GM12878 (cell line): ENCODE results near the gene AMTN. TPM values are rescaled to one million over a fixed set of nuclear protein-coding genes. Genes with fewer than 3 reads are reported as not detected.

Experiments
- ATAC-seq: fragments of 200-7000 bp; cut with Tn5 transposase; 3 replicates; pipeline ENCODE4 v1.9.1; 2020; ENCODE audit warnings: mild to moderate bottlenecking, moderate library complexity
- BruUV-seq: library from RNA; stranded (reverse); fragments of 400-500 nt; replicated peaks from 2 replicates; lab custom pipeline; 2021; lab: Mats Ljungman, UMichigan
- CTCF ChIA-PET: fragments of 300-600 bp; sonication (Branson Sonifier 250); formaldehyde crosslinking; extraction: SDS; loops from one replicate; lab custom pipeline; 2021; ENCODE audit warnings: inconsistent platforms; lab: Yijun Ruan, JAX
- POLR2A ChIA-PET: fragments of 350-600 bp; formaldehyde crosslinking; extraction: SDS; loops from one replicate; lab custom pipeline; 2021; ENCODE audit warnings: inconsistent platforms; lab: Charles Lee
- RAD21 ChIA-PET: fragments of 300-600 bp; sonication (Branson Sonifier 250); formaldehyde crosslinking; loops from one replicate; lab custom pipeline; 2023; ENCODE audit warnings: antibody characterized with exemption; ENCODE audit not compliant: unreplicated experiment; lab: Charles Lee
- SMC1A ChIA-PET: fragments of 300-600 bp; sonication (Branson Sonifier 250); formaldehyde crosslinking; loops from one replicate; lab custom pipeline; 2023; ENCODE audit not compliant: unreplicated experiment, uncharacterized antibody; lab: Charles Lee
- DNase-seq: peaks from one replicate; pipeline ENCODE4 v3.0.0-alpha.2; 2011; ENCODE audit warnings: low read depth, low spot score
- FAIRE-seq: peaks from 3 replicates; lab custom pipeline; 2011; peaks lifted over from hg19 to GRCh38; lab: Jason Lieb, UNC
- H2AFZ ChIP-seq: 2 replicates; pipeline ENCODE4 v1.6.0; 2011; ENCODE audit warnings: low read depth, low read length, control low read depth; ENCODE audit not compliant: control insufficient read depth
- H3K27ac ChIP-seq: 2 replicates; pipeline ENCODE4 v1.5.1; 2011; ENCODE audit warnings: control low read depth; ENCODE audit not compliant: control insufficient read depth, insufficient read depth
- H3K27me3 ChIP-seq, 2 experiments: replicated peaks in 1 of 2; 2 replicates each; pipeline versions ENCODE4 v1.6.0 to v1.6.1; 2011; ENCODE audit warnings: low read length in 1 of 2; ENCODE audit not compliant: control insufficient read depth in 2 of 2, insufficient read depth in 2 of 2
- H3K36me3 ChIP-seq, 2 experiments: 2 replicates each; pipeline ENCODE4 v1.5.1; 2011; ENCODE audit warnings: low read length in 1 of 2; ENCODE audit not compliant: control insufficient read depth in 2 of 2, insufficient read depth in 2 of 2
- H3K4me1 ChIP-seq: 2 replicates; pipeline ENCODE4 v1.6.1; 2011; ENCODE audit warnings: mild to moderate bottlenecking, low read length, moderate library complexity, mixed read lengths; ENCODE audit not compliant: control insufficient read depth, insufficient read depth
- H3K4me2 ChIP-seq: 2 replicates; pipeline ENCODE4 v1.6.0; 2011; ENCODE audit warnings: control low read depth; ENCODE audit not compliant: control insufficient read depth, insufficient read depth
- H3K4me3 ChIP-seq: fragments of 200-600 bp; sonication (generic); 2 replicates; pipeline ENCODE4 v1.5.1; 2016
- H3K79me2 ChIP-seq: 2 replicates; pipeline ENCODE4 v1.6.0; 2011; ENCODE audit warnings: low read length; ENCODE audit not compliant: control insufficient read depth, insufficient read depth
- H3K9ac ChIP-seq: 2 replicates; pipeline ENCODE4 v1.8.0; 2011; ENCODE audit warnings: low read length, control low read depth, mixed read lengths; ENCODE audit not compliant: control insufficient read depth, insufficient read depth
- H3K9me3 ChIP-seq: replicated peaks from 3 replicates; pipeline ENCODE4 v1.5.1; 2011; ENCODE audit warnings: mild to moderate bottlenecking, low read length; ENCODE audit not compliant: control insufficient read depth, insufficient read depth
- H4K20me1 ChIP-seq: 2 replicates; pipeline ENCODE4 v1.6.0; 2011; ENCODE audit not compliant: control insufficient read depth, insufficient read depth
- ASH2L ChIP-seq: fragments of 300-600, 200-600 bp; sonication (generic); IDR thresholded peaks from 2 replicates; pipeline ENCODE4 v1.6.1; 2017; ENCODE audit warnings: low read depth, mild to moderate bottlenecking, borderline replicate concordance
- ATF3 ChIP-seq: IDR thresholded peaks from 2 replicates; pipeline ENCODE4 v1.6.1; 2011; ENCODE audit warnings: low read depth, mild to moderate bottlenecking, low read length, moderate library complexity, borderline replicate concordance; ENCODE audit errors: extremely low read depth
- ATF7 ChIP-seq: fragments of 450-650 bp; IDR thresholded peaks from 2 replicates; pipeline ENCODE4 v1.6.1; 2016; ENCODE audit warnings: low read depth, mild to moderate bottlenecking
- CBFB ChIP-seq: IDR thresholded peaks from 2 replicates; pipeline ENCODE4 v1.6.1; 2016; ENCODE audit warnings: antibody characterized with exemption, low read depth
- CREB1 ChIP-seq: IDR thresholded peaks from 2 replicates; pipeline ENCODE4 v1.6.1; 2012; ENCODE audit warnings: low read depth, mild to moderate bottlenecking, inconsistent platforms
- ESRRA ChIP-seq: IDR thresholded peaks from 2 replicates; pipeline ENCODE4 v1.6.1; 2012; ENCODE audit warnings: mild to moderate bottlenecking, low read length, improper control_type of control experiment
- FOS ChIP-seq: IDR thresholded peaks from 3 replicates; pipeline ENCODE4 v1.6.1; 2011; ENCODE audit warnings: borderline replicate concordance; ENCODE audit not compliant: insufficient read length; ENCODE audit errors: extremely low read depth
- JUNB ChIP-seq: IDR thresholded peaks from 2 replicates; pipeline ENCODE4 v1.6.1; 2016; ENCODE audit warnings: antibody characterized with exemption, mild to moderate bottlenecking
- NFYB ChIP-seq: IDR thresholded peaks from 2 replicates; pipeline ENCODE4 v1.6.1; 2011; ENCODE audit warnings: low read depth, mild to moderate bottlenecking, low read length, improper control_type of control experiment, moderate library complexity; ENCODE audit not compliant: insufficient read depth
- PBX3 ChIP-seq: IDR thresholded peaks from 2 replicates; pipeline ENCODE4 v1.6.1; 2011; ENCODE audit warnings: mild to moderate bottlenecking, low read depth, low read length, moderate library complexity; ENCODE audit not compliant: insufficient replicate concordance
- SIX5 ChIP-seq: IDR thresholded peaks from 2 replicates; pipeline ENCODE4 v1.6.1; 2011; ENCODE audit warnings: mild to moderate bottlenecking, low read depth, low read length, moderate library complexity; ENCODE audit not compliant: severe bottlenecking
- SP1 ChIP-seq: IDR thresholded peaks from one replicate; pipeline ENCODE4 v1.6.1; 2011; ENCODE audit warnings: low read depth, low read length
- SUPT20H ChIP-seq: IDR thresholded peaks from 2 replicates; pipeline ENCODE4 v1.6.1; 2011; ENCODE audit warnings: low read depth, mild to moderate bottlenecking, low read length, moderate library complexity, borderline replicate concordance; ENCODE audit not compliant: control insufficient read depth
- TCF3 ChIP-seq: IDR thresholded peaks from 2 replicates; pipeline ENCODE4 v1.6.1; 2012; ENCODE audit warnings: low read depth, mild to moderate bottlenecking, low read length, borderline replicate concordance; ENCODE audit not compliant: insufficient read depth
- USF1 ChIP-seq: IDR thresholded peaks from 2 replicates; pipeline ENCODE4 v1.6.1; 2011; ENCODE audit warnings: borderline replicate concordance, low read depth, mild to moderate bottlenecking, moderate library complexity, mixed read lengths, low read length; ENCODE audit not compliant: insufficient read depth; ENCODE audit errors: extremely low read length
- USF2 ChIP-seq: IDR thresholded peaks from 2 replicates; pipeline ENCODE4 v1.6.1; 2011; ENCODE audit warnings: low read depth, low read length, improper control_type of control experiment, borderline replicate concordance
- WRNIP1 ChIP-seq: IDR thresholded peaks from 2 replicates; pipeline ENCODE4 v1.6.1; 2011; ENCODE audit warnings: low read depth, low read length, improper control_type of control experiment, borderline replicate concordance
- ZBTB33 ChIP-seq: fragments of 450-650 bp; IDR thresholded peaks from 2 replicates; pipeline ENCODE4 v1.6.1; 2017; ENCODE audit warnings: mild to moderate bottlenecking
- ZNF274 ChIP-seq: IDR thresholded peaks from one replicate; pipeline ENCODE4 v1.8.0; 2011; ENCODE audit not compliant: insufficient read length, insufficient read depth
- WGBS: methylation state at CpG from one replicate; pipeline ENCODE4 v1.1.6; 2016; ENCODE audit warnings: low lambda C conversion rate; ENCODE audit not compliant: insufficient replicate concordance, insufficient coverage; ENCODE audit errors: missing lambda C conversion rate; 5-methylcytosine and 5-hydroxymethylcytosine counted together
- in situ Hi-C: fragments of 300-500 bp; cut with MboI; formaldehyde crosslinking; loops from 9 replicates; pipeline ENCODE4 v1.14.3; 2018; ENCODE audit warnings: mixed read lengths
- intact Hi-C: fragments of 100-400 bp; cut with micrococcal nuclease; formaldehyde crosslinking; loops from one replicate; pipeline ENCODE4 v1.14.2; 2022; ENCODE audit not compliant: unreplicated experiment
- polyA plus RNA-seq, 11 experiments: library from polyadenylated mRNA; depleted of rRNA in 4 of 11; unstranded in 6 of 11; stranded (reverse) in 5 of 11; fragments of >200 nt; fragmentation: Nextera tagmentation in 4 of 11; fragmentation: Illumina TruSeq in 1 of 11; extraction: Ambion mirVana in 4 of 11; extraction: Trizol in 1 of 11; gene quantifications; 1 replicate in 1 of 11; 2 replicates in 10 of 11; pipeline versions ENCODE4 v1.2.1 to v1.2.3, GENCODE V29; 2011 to 2016; ENCODE audit warnings: inconsistent platforms in 2 of 11, missing spikeins in 2 of 11, low read depth in 1 of 11
- total RNA-seq, 4 experiments: library from RNA; depleted of rRNA in 3 of 4; stranded (reverse); fragments of >200 nt in 3 of 4; fragmentation: Illumina TruSeq in 1 of 4; extraction: Trizol in 1 of 4; gene quantifications; 2 replicates each; pipeline versions ENCODE4 v1.2.1 to v1.2.3, GENCODE V29; 2013 to 2021

AMTN gene
- total and polyA plus RNA-seq, 10 of the 15 experiments (the other 5 are each of a cell fraction or from before 2014, with no cell fraction given) = not detected

GRCh38 chr4:70522626-70523025, 4.3 kb downstream of the AMTN start:
- DNase-seq = no peak

More at GRCh38 chr4:70522626-70523025, 4.3 kb downstream of the AMTN start:
- H2AFZ ChIP-seq = no peak overlapping the region
- H4K20me1 ChIP-seq = no peaks in the 10 kb centered on the region
- intact Hi-C loops (no loop called here), in situ Hi-C loops (loop anchor here (25.0 kb wide), 1 partner anchor 835 kb away; no protein-coding TSS in a partner anchor)
- 43% methylated on average over 7 of the region's 7 CpGs for WGBS
- no peak overlapping the region for H3K4me2 ChIP-seq
- no peaks in the 10 kb centered on the region for H3K36me3 ChIP-seq
- no peak overlapping the region for H3K9ac ChIP-seq
- no peak overlapping the region for H3K4me3 ChIP-seq
- no peak for FAIRE-seq
- no peak overlapping the region for H3K27ac ChIP-seq
- ATAC-seq = no peak
- ChIA-PET POLR2A (no interaction called here), RAD21 (no interaction called here), SMC1A (no interaction called here), CTCF (no interaction called here)
- no peaks in the 10 kb centered on the region for H3K4me1 ChIP-seq
- no TSS peak for BruUV-seq
- no peaks in the 10 kb centered on the region for H3K79me2 ChIP-seq
- no peaks in the 10 kb centered on the region for H3K9me3 ChIP-seq
- TF ChIP-seq CREB1 (no peak), ATF7 (no peak), USF1 (no peak), CBFB (no peak), ZBTB33 (no peak), PBX3 (no peak), ESRRA (no peak), SP1 (no peak), ATF3 (no peak), JUNB (no peak), USF2 (no peak), ASH2L (no peak), TCF3 (no peak), WRNIP1 (no peak), SUPT20H (no peak), NFYB (no peak), SIX5 (no peak), FOS (no peak), ZNF274 (no peak)
- H3K27me3 ChIP-seq = no peaks in the 10 kb centered on the region
